ENCODE data around the gene SLFN5. TPM values are rescaled to one million over a fixed set of nuclear protein-coding genes. Genes with fewer than 3 reads are reported as not detected.

The SLFN5 gene
- total RNA-seq, 1 donor from 2014 or later, result 47.7 TPM

GRCh38 chr17:35315971-35316370 lies 73.1 kb downstream of the SLFN5 start:
- intact Hi-C loops (cut with DNase I), result no loop called here
- DNase-seq (ENCODE audit: low spot score), result no peak
- ATAC-seq, result no peak

- intact Hi-C loops (cut with DNase I), result no loop called here
- DNase-seq (ENCODE audit: low spot score), result no peak
- no peak for ATAC-seq
Observed at GRCh38 chr17:35322749-35323148, 79.9 kb downstream of the SLFN5 start.

Other genes with a start within 250 kb of the SLFN5 start
- 23.3 TPM for gene RFFL, start 179.4 kb upstream of the SLFN5 start, total RNA-seq
- gene RAD51D, start 123.2 kb upstream of the SLFN5 start, total RNA-seq, result 16.9 TPM
- gene FNDC8, start 121.5 kb upstream of the SLFN5 start, total RNA-seq, result not detected
- gene NLE1, start 100.8 kb upstream of the SLFN5 start, total RNA-seq, result 13.5 TPM
- 0.04 TPM for gene UNC45B, start 95.3 kb upstream of the SLFN5 start, total RNA-seq
- gene SLC35G3, start 48.7 kb upstream of the SLFN5 start, total RNA-seq, result not detected
- 107 TPM for gene SLFN11, start 130.5 kb downstream of the SLFN5 start, total RNA-seq
- gene SLFN12, start 189.4 kb downstream of the SLFN5 start, total RNA-seq, result 17.2 TPM
- gene SLFN13, start 205.7 kb downstream of the SLFN5 start, total RNA-seq, result 33.8 TPM